Natural killer cell treated with Interleukin-12 subunit alpha and Interleukin-12 subunit beta and Interleukin-15 and Interleukin-18, amount 100 ng/mL, for 72 hours (primary cell): ENCODE results near the gene METRN. TPM values are rescaled to one million over a fixed set of nuclear protein-coding genes. Genes with fewer than 3 reads are reported as not detected.
A peak's percentile ranks its signal among the peaks of the same experiment; 100 is the strongest.
"Not testable (repeated sequence)": the region's sequence is repeated elsewhere in the genome, so short reads cannot be mapped to it uniquely, and the experiment has no call there.

Experiments
- ATAC-seq, 2 donors: fragments of 150-1000 bp; cut with Tn5 transposase in 1 of 2; sonication (Bioruptor Pico), chemical (Tn5 transposase) in 1 of 2; 2 replicates each; pipeline ENCODE4 v1.10.0; 2021
- DNase-seq: peaks from one replicate; pipeline ENCODE4 v3.0.0; 2022; ENCODE audit warnings: low spot score
- H3K27ac Mint-ChIP-seq, 2 donors: 1 replicate in 1 of 2; 2 replicates in 1 of 2; pipeline ENCODE4 v1.8.0; 2022; ENCODE audit warnings: mixed read lengths in 2 of 2, mild to moderate bottlenecking in 1 of 2, moderate library complexity in 1 of 2
- H3K27me3 Mint-ChIP-seq, 2 donors: 1 replicate in 1 of 2; 2 replicates in 1 of 2; pipeline ENCODE4 v1.8.0; 2022; ENCODE audit warnings: mixed read lengths in 2 of 2
- H3K36me3 Mint-ChIP-seq: one replicate; pipeline ENCODE4 v1.8.0; 2022; ENCODE audit warnings: mixed read lengths
- H3K4me1 Mint-ChIP-seq, 2 donors: 1 replicate in 1 of 2; 2 replicates in 1 of 2; pipeline ENCODE4 v1.8.0; 2022; ENCODE audit warnings: low read depth in 2 of 2, mixed read lengths in 2 of 2, mild to moderate bottlenecking in 1 of 2
- H3K4me3 Mint-ChIP-seq: one replicate; pipeline ENCODE4 v1.8.0; 2022; ENCODE audit warnings: mixed read lengths
- H3K9me3 Mint-ChIP-seq: 2 replicates; pipeline ENCODE4 v1.8.0; 2022; ENCODE audit warnings: mixed read lengths
- total RNA-seq, 2 donors: library from RNA; stranded (reverse); gene quantifications; one replicate each; pipeline ENCODE4 v1.2.3, GENCODE V29; 2022

Gene METRN
- total RNA-seq, 2 donors from 2014 or later: 21.0 to 34.9 TPM

DNA sequence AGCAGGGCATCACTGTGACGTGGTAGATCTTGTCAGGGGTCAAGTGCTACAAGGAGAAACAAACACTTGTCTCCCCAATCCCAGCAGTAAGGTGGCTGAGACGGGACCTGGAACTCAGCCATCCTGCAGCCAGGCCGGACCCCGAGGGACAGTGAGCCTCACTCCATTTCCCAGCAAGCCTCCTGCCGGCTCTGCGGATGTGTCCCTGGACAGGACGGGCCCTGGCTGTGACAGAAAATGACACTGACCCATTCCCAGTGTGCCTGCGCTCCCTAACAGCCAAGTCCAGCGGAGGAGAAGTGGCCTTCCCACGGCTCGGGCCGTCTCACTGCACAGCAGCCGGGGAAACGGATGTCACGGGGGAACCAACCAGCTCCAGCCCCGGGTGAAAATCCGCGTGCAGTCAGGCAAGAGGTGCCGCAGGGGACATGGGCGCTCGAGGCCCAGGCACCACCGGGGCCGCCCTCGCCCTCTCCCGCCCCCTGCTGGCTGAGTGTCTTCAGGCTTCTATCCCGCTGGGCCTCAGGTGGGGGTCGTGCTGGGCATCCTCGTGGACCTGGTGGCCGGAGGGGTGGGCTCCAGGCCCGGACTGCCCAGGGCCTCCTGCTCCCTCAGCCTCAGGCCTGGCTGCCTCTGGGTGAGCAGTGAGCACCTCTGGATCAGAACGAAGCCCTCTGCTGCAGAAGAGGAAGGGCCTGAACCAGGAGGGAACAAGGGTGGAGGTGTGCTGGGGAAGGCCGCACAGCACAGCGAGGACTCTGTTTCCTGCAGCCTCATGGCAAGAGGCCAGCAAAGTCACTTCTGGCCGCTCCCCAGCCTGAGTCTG lies 18.7 kb downstream of the METRN start:
- Mint-ChIP-seq H3K4me1 (peaks cover 0 to 10% of the 10 kb centered on the region in 2 donors), H3K9me3 (no peaks in the 10 kb centered on the region), H3K36me3 (no peaks in the 10 kb centered on the region), H3K4me3 (no peak overlapping the region), H3K27me3 (no peaks in the 10 kb centered on the region), H3K27ac (no peak overlapping the region)
- DNase-seq (no peak), ATAC-seq (peak in 1 of 2 donors; percentile 29)

GRCh38 chr16:734208-734980 lies 19.5 kb downstream of the METRN start:
- Mint-ChIP-seq H3K36me3 (no peaks in the 10 kb centered on the region), H3K4me3 (no peak overlapping the region)

DNA sequence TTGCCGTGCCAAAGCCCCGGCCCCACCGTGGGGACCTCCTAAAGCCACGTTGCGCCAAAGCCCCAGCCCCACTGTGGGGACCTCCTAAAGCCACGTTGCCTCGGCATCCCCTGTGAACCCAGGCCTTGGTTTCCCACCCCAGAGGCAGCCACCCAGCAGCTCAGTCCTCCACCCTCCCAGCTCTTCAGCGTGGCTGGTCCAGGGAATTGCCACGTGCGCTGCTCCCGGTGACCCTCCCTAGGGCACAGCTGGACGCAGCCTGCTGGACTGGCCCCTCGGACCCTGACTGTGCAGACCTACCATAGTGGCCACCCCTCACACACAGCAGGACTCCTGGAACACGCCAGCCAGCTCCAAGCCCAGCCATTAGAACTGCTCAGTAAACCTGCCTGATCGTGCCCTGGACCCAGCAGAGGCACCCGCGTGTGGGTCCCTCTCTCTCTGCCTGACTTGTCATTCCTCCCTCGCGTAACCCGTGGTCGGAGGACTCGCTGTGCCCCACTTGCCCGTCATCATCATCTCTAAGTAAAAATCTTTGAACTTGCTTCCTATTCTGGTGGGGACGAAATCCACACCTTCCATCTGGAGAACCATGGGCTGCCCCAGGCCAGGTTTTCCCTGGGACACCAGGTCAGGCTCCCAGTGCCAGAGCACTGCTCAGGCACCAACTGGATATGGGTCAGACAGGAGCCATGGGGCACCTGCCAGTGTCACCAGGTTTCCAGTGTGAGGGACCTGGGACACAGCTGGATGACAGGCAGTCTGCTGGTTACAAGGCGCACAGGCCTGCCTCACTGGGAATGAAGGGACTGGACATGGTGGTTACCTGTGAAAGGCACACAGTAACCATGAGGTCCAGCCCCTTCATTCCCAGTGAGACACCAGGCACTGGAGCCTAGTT lies 20.3 kb downstream of the METRN start:
- ATAC-seq (no peak), DNase-seq (no peak)
- H3K9me3 Mint-ChIP-seq: no peaks in the 10 kb centered on the region
- no peaks in the 10 kb centered on the region for H3K27me3 Mint-ChIP-seq
- no peak overlapping the region for H3K27ac Mint-ChIP-seq
- peak overlapping the region; percentile 47 for H3K4me3 Mint-ChIP-seq
- H3K36me3 Mint-ChIP-seq: no peaks in the 10 kb centered on the region
- H3K4me1 Mint-ChIP-seq: peaks cover 3 to 10% of the 10 kb centered on the region in 2 donors

More at GRCh38 chr16:734208-734980, 19.5 kb downstream of the METRN start:
- no peaks in the 10 kb centered on the region for H3K9me3 Mint-ChIP-seq
- H3K27ac Mint-ChIP-seq: no peak overlapping the region
- no peak for DNase-seq
- peaks cover 3 to 10% of the 10 kb centered on the region in 2 donors for H3K4me1 Mint-ChIP-seq
- no peaks in the 10 kb centered on the region for H3K27me3 Mint-ChIP-seq
- no peak for ATAC-seq

DNA sequence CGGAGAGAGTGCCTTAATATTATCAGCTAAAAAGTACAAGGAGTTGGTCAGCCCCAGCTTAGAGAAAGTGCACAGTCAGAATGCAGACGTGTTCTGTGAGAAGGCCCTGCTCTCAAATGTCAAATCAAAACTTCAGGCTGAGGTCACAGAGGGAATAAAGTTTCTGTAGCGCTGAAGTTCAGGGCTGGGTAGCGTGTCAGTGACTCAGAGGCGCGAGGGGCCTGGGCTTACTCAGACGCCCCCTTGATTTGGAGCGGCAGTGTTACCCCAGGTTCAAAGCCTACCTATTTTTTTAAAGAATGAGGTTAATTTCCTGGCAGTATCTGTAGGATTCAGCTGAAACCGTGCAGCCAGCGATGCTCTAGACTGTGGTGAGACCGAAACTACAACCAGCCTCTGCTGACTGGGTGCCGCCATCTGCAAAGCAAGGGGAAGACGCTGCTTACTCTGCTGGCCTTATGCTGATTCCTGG lies 21.1 kb downstream of the METRN start:
- H3K27me3 Mint-ChIP-seq: no peaks in the 10 kb centered on the region
- peak overlapping the region in 1 of 2 donors; percentile 21 for H3K27ac Mint-ChIP-seq
- no peaks in the 10 kb centered on the region for H3K36me3 Mint-ChIP-seq
- ATAC-seq (peak in 1 of 2 donors; percentile 68), DNase-seq (no peak)
- H3K4me3 Mint-ChIP-seq: peak overlapping the region; percentile 47
- peaks cover 3 to 10% of the 10 kb centered on the region in 2 donors for H3K4me1 Mint-ChIP-seq
- no peaks in the 10 kb centered on the region for H3K9me3 Mint-ChIP-seq

GRCh38 chr16:736936-737481 lies 22.1 kb downstream of the METRN start:
- no peak overlapping the region for H3K27ac Mint-ChIP-seq
- H3K27me3 Mint-ChIP-seq: no peaks in the 10 kb centered on the region
- H3K9me3 Mint-ChIP-seq: no peaks in the 10 kb centered on the region
- peaks cover 3 to 10% of the 10 kb centered on the region in 2 donors for H3K4me1 Mint-ChIP-seq
- ATAC-seq (no peak), DNase-seq (no peak)
- no peak overlapping the region for H3K4me3 Mint-ChIP-seq
- H3K36me3 Mint-ChIP-seq: no peaks in the 10 kb centered on the region

DNA sequence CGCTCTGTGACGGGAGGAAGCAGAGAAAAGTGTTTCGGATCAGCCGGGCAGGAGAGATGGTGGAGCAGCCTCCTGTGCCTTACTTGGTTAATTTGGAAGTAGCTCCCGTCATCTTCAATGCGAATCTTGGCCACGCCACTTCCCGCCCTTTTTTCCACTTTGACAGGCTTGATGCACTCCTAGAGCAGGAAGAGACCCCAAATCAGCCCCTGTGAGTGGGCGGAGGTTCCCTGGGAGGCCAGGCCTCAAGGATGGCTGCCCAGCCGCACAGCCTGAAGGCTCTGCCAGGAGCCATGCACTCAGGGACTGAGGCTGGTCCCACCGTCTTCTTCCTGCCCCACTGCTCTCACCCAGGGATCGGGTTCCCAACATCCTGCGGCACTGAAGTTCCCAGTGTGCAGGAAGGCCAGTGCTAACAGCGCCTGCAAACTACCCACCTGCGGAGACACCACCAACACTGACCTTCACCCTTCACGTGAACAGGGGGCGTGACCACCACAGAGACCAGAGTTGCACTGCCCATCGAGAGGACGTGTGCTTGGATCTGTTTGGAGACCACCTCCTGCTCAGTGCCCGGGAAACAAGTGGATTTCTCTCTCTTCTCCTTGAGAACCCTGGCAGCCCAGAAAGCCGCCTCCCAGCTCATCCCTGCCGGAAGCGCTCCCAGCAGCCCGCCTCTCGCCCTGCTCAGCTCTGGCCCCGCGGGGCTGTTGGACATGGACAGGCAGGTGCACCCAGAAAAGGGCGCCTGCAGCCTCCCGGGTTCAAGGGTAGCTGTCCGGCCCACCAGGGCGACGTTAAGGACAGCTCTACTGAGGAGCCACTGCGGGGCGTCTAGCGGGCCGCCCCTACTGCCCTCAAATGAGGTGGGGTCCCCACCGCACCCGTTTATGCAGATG lies 24.9 kb downstream of the METRN start:
- no peaks in the 10 kb centered on the region for H3K9me3 Mint-ChIP-seq
- no peaks in the 10 kb centered on the region for H3K36me3 Mint-ChIP-seq
- H3K27ac Mint-ChIP-seq: peak overlapping the region in 1 of 2 donors; percentile 58
- H3K27me3 Mint-ChIP-seq: no peaks in the 10 kb centered on the region
- DNase-seq (no peak), ATAC-seq (no peak)
- H3K4me1 Mint-ChIP-seq: peaks cover 3 to 10% of the 10 kb centered on the region in 2 donors
- peak overlapping the region; percentile 73 for H3K4me3 Mint-ChIP-seq

GRCh38 chr16:740459-740763 lies 25.5 kb downstream of the METRN start:
- H3K4me1 Mint-ChIP-seq: peaks cover 3 to 7% of the 10 kb centered on the region in 2 donors
- H3K27ac Mint-ChIP-seq: no peak overlapping the region
- no peaks in the 10 kb centered on the region for H3K9me3 Mint-ChIP-seq
- H3K36me3 Mint-ChIP-seq: no peaks in the 10 kb centered on the region
- ATAC-seq (peak; percentile 27 to 33), DNase-seq (no peak)
- no peaks in the 10 kb centered on the region for H3K27me3 Mint-ChIP-seq
- H3K4me3 Mint-ChIP-seq: peak overlapping the region; percentile 73

GRCh38 chr16:740764-741505 lies 26.0 kb downstream of the METRN start, which contains the start of gene CIAO3:
TSS of gene CIAO3 (minus strand) at chr16:740997. CDS start at chr16:740985, 12 bp downstream.
- Mint-ChIP-seq H3K27me3 (no peaks in the 10 kb centered on the region), H3K9me3 (no peaks in the 10 kb centered on the region), H3K4me3 (peak within 1 kb of the TSS; percentile 73), H3K27ac (no peak within 1 kb of the TSS), H3K36me3 (no peaks in the 10 kb centered on the region), H3K4me1 (peaks cover 3% of the 10 kb centered on the region in 2 donors)
- ATAC-seq: peak; percentile 91 to 96
- DNase-seq: peak; percentile 94

DNA sequence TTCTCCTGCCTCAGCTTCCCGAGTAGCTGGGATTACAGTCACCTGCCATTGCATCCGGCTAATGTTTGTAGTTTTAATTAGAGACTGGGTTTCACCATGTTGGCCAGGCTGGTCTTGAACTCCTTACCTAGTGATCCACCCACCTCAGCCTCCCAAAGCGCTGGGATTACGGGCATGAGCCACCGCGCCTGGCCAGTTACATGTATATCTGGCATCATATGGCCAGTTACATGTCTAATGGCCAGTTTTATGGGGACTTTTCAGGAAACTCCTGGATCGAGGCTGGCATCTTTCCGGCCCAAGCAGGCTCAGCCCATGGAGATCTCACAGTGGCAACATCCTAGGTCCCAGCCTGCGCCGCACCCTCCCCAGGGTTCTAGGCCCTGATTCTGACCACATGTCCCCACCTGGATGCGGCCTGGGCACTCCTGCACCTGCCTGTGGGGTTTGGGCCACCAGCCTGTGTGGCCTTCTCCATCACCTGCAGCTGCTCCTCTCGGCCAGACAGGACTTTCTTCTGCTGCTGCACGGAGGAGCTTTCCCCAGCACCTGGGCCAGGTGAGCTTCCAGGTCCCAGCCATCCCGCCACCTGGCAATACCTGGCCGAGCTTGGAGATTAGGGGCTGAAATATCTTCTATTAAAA lies 27.2 kb downstream of the METRN start:
- H3K4me1 Mint-ChIP-seq: peaks cover 0 to 3% of the 10 kb centered on the region in 2 donors
- no peak for DNase-seq
- ATAC-seq: no peak
- no peak overlapping the region for H3K27ac Mint-ChIP-seq
- H3K27me3 Mint-ChIP-seq: no peaks in the 10 kb centered on the region
- H3K36me3 Mint-ChIP-seq: no peaks in the 10 kb centered on the region
- H3K9me3 Mint-ChIP-seq: no peaks in the 10 kb centered on the region
- H3K4me3 Mint-ChIP-seq: peak overlapping the region; percentile 54

- H3K4me1 Mint-ChIP-seq, H3K27me3 Mint-ChIP-seq, DNase-seq, ATAC-seq, H3K4me3 Mint-ChIP-seq, H3K27ac Mint-ChIP-seq, H3K36me3 Mint-ChIP-seq, H3K9me3 Mint-ChIP-seq: not testable (repeated sequence)
Observed at GRCh38 chr16:742894-743293, 28.0 kb downstream of the METRN start.

- no peak for ATAC-seq
- peaks cover 0 to 3% of the 10 kb centered on the region in 2 donors for H3K4me1 Mint-ChIP-seq
- H3K36me3 Mint-ChIP-seq: no peaks in the 10 kb centered on the region
- no peak overlapping the region for H3K4me3 Mint-ChIP-seq
- no peak overlapping the region for H3K27ac Mint-ChIP-seq
- no peaks in the 10 kb centered on the region for H3K27me3 Mint-ChIP-seq
- H3K9me3 Mint-ChIP-seq: no peaks in the 10 kb centered on the region
- DNase-seq: no peak
Observed at GRCh38 chr16:743794-744500, 29.0 kb downstream of the METRN start.
